Transverse colon (tissue), 4 donors: Measurements from ENCODE around the gene SPIRE2.

ENCODE experiments used
- POLR2A ChIP-seq: fragments of 450-650 bp; IDR thresholded peaks from one replicate; pipeline ENCODE4 v1.6.1; 2016; ENCODE audit warnings: antibody characterized with exemption, mild to moderate bottlenecking, moderate library complexity
- POLR2AphosphoS5 ChIP-seq, 3 donors: sonication (generic); formaldehyde crosslinking; IDR thresholded peaks; one replicate each; pipeline ENCODE4 v1.6.1; 2016; ENCODE audit warnings: antibody characterized with exemption in 3 of 3
- TF ChIP-seq, protein P1 (sequence below), 5 experiments: fragments of 200-600 bp in 3 of 5; fragments of 450-650 bp in 2 of 5; sonication (generic) in 3 of 5; IDR thresholded peaks; 1 replicate in 2 of 5; 2 replicates in 3 of 5; pipeline ENCODE4 v1.5.1; 2016 to 2017; ENCODE audit warnings: antibody characterized with exemption in 5 of 5, inconsistent platforms in 3 of 5, mild to moderate bottlenecking in 2 of 5, moderate library complexity in 1 of 5

DNA sequence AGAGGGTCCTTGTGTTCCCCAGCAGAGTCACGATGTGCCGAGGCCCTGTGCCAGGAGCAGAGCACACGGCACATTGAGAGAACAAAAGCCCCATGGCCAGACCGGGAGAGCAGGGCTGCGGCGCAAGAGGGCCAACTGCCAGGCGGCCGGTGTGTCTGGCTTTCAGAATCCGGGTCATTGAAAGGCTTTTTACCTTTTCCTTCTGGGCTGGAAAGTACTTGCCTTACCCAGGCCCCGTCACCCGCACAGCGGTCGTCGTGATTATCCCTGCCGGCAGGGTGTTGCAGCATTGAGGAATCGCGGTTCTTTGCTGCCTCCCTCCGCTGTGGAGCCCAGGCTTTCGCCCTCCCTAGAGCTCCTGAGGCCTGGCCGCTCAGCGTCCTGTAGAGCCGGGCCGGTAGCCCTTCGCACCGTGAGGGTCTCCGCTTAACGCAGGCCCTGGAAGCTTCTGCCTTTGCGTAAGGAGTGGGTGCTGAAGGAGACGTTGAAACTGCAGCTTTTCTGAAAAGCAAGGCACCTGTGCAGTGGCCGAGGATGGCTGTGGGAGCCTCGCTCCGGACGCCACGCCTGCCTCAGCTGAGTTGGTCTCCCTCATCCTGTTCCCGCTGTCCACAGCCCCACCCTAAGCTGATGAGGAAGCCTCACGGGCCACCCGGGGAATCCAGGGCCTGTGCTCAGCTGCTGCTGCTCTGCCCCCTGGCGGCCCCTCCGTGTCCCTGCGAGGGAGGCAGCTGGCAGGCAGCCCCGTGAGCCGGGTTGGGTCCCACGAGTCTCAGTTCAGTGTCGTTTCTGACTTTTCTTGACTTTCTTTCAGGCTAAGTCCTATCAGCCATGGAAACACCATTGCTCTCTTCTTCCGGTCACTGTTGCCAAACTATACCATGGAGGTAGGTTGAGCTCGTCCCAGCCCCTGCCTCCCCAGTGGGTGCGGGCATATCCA is 81.8 kb downstream of the SPIRE2 start:
- TF ChIP-seq, protein P1, sequence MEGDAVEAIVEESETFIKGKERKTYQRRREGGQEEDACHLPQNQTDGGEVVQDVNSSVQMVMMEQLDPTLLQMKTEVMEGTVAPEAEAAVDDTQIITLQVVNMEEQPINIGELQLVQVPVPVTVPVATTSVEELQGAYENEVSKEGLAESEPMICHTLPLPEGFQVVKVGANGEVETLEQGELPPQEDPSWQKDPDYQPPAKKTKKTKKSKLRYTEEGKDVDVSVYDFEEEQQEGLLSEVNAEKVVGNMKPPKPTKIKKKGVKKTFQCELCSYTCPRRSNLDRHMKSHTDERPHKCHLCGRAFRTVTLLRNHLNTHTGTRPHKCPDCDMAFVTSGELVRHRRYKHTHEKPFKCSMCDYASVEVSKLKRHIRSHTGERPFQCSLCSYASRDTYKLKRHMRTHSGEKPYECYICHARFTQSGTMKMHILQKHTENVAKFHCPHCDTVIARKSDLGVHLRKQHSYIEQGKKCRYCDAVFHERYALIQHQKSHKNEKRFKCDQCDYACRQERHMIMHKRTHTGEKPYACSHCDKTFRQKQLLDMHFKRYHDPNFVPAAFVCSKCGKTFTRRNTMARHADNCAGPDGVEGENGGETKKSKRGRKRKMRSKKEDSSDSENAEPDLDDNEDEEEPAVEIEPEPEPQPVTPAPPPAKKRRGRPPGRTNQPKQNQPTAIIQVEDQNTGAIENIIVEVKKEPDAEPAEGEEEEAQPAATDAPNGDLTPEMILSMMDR (IDR thresholded peaks at IDR 0.05): peak; percentile 82 to 89 (median 89)
- TF ChIP-seq POLR2A (no peak), POLR2AphosphoS5 (IDR thresholded peaks at IDR 0.05) (peak in 1 of 3 donors; percentile 67)
